Right lobe of liver (tissue), 4 donors: ENCODE measurements around the gene PTCD1.

ENCODE experiments used
- POLR2A ChIP-seq: fragments of 450-650 bp; IDR thresholded peaks from one replicate; pipeline ENCODE4 v1.6.1; 2017; ENCODE audit warnings: antibody characterized with exemption, mild to moderate bottlenecking
- TF ChIP-seq, protein P1 (sequence below), 4 donors: fragments of 200-600 bp in 3 of 4; fragments of 450-650 bp in 1 of 4; IDR thresholded peaks; one replicate each; pipeline versions ENCODE4 v1.5.1 to v1.8.0; 2016 to 2022; ENCODE audit warnings: antibody characterized with exemption in 4 of 4, mild to moderate bottlenecking in 2 of 4
- donor health status: DM: no; HTN: no; CAD: no.
- donor health status: DM: no; HTN: no; CAD: no.
- donor health status: DM: no; HTN: yes; CAD: no.

DNA sequence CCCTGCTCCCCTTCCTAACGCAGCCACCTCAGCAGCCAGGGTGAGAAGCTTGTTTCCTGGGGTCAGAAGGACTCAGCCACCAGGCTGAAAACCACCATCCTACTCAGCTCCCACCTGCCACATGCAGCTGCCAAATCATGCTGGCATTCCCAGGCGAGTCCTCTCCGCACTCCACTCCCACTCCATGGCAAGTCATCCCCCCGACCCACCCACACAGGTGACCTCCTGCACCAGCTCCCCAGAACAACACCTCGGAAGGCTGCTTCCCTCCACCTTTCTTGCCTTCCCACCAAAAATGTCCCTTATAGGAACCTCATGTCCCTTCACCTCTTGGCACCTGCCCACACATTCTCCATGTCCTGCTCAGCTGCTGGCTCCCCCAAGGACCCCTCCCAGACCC lies 34.8 kb downstream of the PTCD1 start:
- no peak for TF ChIP-seq POLR2A
- TF ChIP-seq, protein P1, sequence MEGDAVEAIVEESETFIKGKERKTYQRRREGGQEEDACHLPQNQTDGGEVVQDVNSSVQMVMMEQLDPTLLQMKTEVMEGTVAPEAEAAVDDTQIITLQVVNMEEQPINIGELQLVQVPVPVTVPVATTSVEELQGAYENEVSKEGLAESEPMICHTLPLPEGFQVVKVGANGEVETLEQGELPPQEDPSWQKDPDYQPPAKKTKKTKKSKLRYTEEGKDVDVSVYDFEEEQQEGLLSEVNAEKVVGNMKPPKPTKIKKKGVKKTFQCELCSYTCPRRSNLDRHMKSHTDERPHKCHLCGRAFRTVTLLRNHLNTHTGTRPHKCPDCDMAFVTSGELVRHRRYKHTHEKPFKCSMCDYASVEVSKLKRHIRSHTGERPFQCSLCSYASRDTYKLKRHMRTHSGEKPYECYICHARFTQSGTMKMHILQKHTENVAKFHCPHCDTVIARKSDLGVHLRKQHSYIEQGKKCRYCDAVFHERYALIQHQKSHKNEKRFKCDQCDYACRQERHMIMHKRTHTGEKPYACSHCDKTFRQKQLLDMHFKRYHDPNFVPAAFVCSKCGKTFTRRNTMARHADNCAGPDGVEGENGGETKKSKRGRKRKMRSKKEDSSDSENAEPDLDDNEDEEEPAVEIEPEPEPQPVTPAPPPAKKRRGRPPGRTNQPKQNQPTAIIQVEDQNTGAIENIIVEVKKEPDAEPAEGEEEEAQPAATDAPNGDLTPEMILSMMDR (IDR thresholded peaks at IDR 0.05): no peak
